Glomerular endothelial cell (primary cell): ENCODE measurements around the gene CMTM6. TPM values are rescaled to one million over a fixed set of nuclear protein-coding genes. Genes with fewer than 3 reads are reported as not detected.
"Not testable (repeated sequence)": the region's sequence is repeated elsewhere in the genome, so short reads cannot be mapped to it uniquely, and the experiment has no call there.

ENCODE experiments used
- DNase-seq: peaks from one replicate; pipeline ENCODE4 v3.0.0-alpha.2; 2011; ENCODE audit warnings: low read depth, low spot score; ENCODE audit errors: extremely low read depth
- total RNA-seq: library from RNA; depleted of rRNA; stranded (reverse); fragments of >200 nt; gene quantifications from 2 replicates; pipeline ENCODE4 v1.2.3, GENCODE V29; 2015

The CMTM6 gene
- total RNA-seq, 1 donor from 2014 or later, result 108 TPM

DNA sequence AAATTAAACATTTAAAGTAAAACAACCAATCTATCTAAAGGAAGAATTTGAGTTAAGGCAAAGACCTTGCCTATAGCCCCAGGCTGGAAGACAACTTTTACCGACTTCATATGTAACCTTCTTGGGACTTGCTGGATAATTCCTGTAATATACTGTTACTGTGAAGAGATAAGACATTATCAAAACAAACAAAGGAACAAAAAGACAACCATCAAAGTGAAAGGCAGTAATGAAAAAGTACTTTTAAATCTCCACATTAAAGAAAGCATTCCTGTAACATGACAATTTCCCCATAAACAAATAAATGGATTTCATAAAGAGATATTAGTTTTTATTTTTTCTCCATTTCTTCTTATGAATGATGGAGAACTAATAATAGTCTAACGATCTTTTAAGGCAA, 2.4 kb downstream of the CMTM6 start:
- no peak for DNase-seq

- no peak for DNase-seq
Measured at GRCh38 chr3:32499585-32499984, 3.1 kb downstream of the CMTM6 start.

- no peak for DNase-seq
Measured at GRCh38 chr3:32498992-32499391, 3.7 kb downstream of the CMTM6 start.

GRCh38 chr3:32498252-32498651, 4.4 kb downstream of the CMTM6 start:
- no peak for DNase-seq

DNA sequence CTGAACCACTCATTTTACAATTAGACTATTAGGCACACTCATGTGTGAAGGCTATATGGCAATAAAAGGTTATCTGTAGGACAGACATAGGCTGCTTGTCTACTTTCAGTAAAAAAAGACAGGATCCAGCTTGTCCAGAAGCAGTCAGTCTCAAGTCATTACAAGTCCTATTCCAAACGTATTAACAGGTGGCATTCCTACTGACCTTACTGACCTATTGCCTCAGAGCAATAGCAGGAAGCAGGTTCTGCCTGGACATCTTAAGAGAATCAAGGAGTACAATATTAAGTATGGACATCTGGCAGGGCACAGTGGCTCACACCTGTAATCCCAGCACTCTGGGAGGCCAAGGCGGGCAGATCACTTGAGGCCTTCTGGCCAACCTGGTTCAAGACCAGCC, 7.0 kb downstream of the CMTM6 start:
- no peak for DNase-seq

- no peak for DNase-seq
Measured at GRCh38 chr3:32495085-32495484, 7.6 kb downstream of the CMTM6 start.

- no peak for DNase-seq
Measured at GRCh38 chr3:32493437-32494414, 8.9 kb downstream of the CMTM6 start.

DNA sequence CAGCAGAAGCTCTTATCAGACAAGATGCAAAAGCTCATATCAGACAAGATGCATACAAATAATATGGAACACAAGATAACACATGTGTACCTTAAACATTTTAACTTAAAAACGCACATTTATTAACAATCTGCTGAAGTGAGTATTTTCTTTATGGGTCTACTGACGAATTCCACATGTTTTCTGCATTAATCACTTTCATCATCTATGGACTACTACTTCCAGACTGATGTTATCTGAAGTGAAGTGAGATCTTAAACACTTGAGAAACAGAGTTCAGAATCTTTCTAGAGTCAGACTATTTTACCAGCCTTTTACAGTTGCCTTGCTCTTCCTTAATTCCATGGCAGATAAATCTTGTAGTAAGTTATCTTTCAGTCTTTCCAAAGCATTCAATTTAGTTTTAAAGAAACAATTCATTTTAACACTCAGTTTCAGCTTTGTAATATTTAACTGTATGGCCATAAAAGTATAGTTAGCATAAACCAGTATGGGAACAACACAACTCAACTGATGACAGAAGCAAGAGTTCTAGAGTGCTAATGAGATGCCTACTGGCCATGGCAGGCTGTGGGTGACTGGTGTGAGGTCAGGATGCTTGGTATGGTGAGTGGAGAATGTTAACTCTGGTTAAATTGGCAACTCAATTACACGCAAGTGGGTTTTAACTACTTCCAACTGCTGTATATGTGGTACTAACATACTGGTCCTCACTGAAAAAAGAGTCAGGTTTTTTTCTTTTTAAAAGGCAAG, 9.8 kb downstream of the CMTM6 start:
- no peak for DNase-seq

DNA sequence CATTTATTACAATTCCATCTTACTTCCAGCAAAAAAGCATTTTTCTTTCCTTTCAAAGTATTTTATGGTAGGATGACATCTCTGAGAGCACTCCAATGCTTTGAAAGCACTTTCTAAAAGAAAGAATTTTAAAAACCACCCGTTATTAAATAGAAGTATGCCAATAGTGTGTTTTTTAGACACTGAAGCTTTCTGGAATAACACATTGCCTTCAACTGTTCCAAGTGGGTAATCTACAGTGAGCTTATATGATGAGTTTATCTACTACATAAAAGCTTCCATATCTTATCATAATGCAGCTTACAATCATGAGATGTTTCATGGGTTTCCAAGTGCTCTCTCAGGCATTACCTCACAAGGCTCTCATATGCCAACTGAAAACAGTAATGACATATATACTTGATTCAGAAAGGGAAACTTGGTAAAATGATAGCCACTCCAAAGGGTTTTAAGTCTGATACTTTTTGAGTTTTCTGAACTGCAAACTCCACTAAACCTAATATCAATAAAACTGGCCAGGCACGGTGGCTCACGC, 14.1 kb downstream of the CMTM6 start:
- no peak for DNase-seq

DNA sequence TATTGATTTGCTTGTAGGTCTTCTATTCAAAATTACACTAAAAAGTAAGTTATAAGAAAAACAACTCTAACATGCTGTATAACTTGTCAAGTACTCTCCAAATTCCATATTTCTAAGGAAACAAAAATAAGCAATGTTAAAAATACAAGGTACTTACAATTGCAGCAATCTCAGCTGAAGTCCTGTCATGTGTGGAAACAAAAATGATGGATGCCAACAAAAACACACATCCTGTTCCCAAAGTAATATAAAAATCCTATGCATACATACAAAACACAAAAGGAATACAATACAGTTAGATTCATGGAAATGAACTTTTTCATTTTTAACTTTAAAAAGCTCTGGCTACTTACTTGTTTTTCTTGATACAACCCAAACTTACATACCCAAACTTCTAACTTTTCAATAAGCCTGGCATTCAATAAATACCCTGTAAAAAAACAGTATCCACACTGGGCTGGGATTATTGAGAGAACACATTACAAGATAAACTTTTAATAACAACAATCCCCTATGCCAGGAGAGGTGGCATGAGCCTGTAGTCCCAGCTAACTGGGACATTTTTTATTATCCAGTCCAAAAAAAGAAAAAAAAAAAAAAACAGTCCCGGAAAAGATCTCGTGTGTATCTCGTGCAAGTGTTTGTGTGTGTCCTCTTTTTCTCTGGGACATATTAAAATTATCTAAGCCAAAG, 14.7 kb downstream of the CMTM6 start:
- DNase-seq, result no peak

DNA sequence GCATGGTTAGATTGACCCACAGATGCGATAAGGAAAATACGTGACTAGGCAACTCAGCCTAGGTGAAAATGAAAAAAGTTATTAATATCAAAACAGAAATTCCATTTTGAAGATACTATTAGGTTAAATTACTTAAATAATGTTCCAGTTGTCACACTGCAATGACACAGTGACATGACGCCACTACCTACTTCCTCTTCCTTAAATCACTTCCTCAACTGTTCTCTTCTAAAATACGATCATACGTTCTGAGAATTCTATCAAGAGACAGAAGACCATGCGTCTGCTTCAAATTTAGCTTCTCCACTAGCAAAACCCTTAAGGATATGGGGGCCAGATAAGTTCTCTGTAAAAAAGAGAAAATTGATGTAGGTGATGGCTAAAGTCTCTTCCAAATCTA, 18.2 kb downstream of the CMTM6 start:
- no peak for DNase-seq

DNA sequence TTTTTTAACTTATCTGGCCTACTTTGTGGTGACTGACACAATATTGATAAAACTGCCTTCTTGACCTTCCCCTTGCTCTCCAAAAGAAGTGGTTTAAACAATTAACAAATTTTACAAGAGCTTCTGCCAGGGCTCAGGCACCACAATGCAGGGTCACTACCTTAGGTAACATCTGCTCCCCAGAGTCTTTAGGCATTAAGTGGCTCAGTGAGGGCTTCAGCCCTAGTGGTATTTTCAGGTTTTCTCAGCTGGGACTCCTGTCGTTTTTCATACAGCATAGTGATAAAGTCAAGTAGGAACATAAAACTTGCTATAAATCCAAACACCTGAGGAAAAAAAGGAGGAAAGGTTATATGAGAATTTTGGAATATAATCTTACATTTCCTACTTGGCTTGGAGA, 18.9 kb downstream of the CMTM6 start:
- no peak for DNase-seq

DNA sequence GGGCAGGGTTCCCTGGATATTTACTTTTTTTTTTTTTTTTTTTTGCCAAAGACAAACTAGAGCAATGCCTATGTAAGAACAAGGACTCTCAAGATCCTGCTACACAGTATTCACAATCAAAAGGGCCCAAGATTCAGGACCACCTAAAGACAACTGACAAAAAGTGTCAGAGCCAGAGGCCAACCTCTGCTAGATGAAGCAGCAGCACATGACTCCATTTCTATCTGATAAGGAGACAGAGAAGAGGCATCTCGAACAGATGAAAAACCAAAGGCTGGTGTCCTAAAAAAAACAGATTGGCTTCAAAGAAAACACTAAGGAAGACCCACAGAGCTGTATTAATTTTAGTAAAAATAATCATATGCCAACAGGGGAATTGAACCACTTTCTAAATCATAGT, 20.0 kb downstream of the CMTM6 start:
- DNase-seq, result no peak

DNA sequence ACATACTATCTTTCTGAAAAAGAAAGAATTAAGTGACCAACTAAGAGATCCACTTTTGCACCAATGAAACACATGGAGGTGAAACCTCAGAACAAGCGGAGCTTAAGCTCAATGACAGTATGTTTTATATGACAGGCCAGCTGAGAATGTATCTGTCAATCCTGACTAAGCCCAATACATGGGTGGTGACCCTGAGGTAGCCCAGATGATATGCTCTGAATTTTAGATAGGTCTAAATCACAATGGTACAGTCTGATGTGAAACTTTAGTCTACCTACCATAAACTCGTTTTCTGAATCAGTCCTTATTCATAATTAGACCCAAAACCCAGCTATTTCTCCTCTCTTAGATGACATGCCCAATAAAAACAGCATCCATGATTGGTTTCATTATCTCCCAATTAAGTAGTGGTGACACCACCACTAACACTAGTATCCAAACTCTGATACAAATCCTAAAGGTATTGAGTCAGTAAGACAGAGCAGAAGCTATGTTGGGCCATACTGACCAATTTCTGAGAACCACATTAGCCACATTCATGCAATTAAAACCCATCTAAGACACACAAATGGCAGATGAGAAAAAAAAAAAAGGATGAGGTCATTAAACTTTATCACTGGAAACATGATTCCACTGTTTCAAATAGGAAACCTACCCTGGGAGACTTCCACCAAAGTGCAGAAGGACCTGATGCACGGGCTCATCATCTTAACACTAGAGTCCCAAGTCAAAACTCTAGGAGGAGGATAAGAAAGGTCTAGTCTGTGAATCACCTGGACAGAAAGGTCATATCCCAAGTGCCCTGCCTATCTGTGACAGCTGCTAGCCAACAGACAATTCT, 20.6 kb downstream of the CMTM6 start:
- no peak for DNase-seq

GRCh38 chr3:32480604-32481003, 22.0 kb downstream of the CMTM6 start:
- no peak for DNase-seq

DNA sequence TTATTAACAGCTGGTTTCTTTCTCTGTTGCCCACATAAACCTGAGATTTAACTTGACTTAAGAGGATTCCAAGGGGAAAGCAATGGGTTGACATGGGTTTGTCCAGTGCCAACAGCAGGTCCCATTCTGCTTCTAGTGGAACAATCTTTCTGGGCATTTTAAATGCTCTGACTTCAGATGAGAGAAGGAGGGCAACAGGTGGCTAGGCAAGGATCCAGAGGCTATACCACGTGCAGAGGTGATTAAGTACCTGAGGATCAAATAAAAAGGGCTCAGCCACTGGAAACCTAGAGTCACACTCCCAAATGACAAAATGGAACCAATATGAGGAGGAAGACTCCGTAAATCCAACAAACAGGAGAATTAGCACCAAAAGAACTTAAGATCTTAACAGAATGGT, 28.5 kb downstream of the CMTM6 start:
- no peak for DNase-seq

DNA sequence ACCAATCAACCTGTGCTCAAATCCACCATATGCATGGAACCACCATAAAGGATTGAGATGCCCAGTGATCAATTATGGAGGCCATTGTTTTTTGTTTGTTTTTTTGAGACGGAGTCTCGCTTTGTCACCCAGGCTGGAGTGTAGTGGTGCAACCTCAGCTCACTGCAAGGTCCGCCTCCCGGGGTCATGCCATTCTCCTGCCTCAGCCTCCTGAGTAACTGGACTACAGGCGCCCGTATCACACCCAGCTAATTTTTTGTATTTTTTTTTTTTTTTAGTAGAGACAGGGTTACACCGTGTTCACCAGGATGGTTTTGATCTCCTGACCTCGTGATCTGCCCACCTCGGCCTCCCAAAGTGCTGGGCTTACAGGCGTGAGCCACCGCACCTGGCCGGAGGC, 30.5 kb downstream of the CMTM6 start:
- DNase-seq, result not testable (repeated sequence)

GRCh38 chr3:32471246-32471645, 31.4 kb downstream of the CMTM6 start:
- DNase-seq, result no peak

GRCh38 chr3:32470362-32470761, 32.3 kb downstream of the CMTM6 start:
- no peak for DNase-seq
